GM18508 (cell line): ENCODE data around the gene ENOX1.
"Not testable (repeated sequence)": the region's sequence is repeated elsewhere in the genome, so short reads cannot be mapped to it uniquely, and the experiment has no call there.

Experiments
- ATAC-seq: cut with Tn5 transposase; IDR thresholded peaks from one replicate; pipeline ENCODE4 v1.9.1; 2021; ENCODE audit warnings: moderate number of reproducible peaks; ENCODE audit not compliant: insufficient read depth, unreplicated experiment

ENOX1 gene

GRCh38 chr13:43786766-43787517 lies at the start of gene ENOX1:
TSS of gene ENOX1 (minus strand) at chr13:43786972.
- ATAC-seq = no peak

DNA sequence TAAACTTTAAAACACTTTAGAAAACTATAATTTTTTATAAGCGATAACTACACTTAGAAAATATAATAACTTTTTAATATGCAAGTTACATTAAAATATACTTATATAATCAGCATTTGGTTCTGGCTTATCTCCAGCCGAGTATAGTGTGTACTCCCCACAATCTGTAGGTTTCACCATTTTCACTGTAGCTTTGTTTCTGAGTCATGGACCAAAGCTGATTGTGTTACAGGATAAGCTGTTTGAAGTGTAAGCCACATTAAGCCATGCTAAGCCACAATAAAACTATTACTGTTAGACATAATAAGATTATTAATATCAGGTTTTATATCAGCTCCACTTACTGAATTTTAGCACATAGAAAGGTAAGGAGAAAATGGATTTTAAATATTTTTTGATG lies 48.9 kb upstream of the ENOX1 start:
- ATAC-seq = no peak

- ATAC-seq = no peak
Observed at GRCh38 chr13:43831088-43831487, 44.3 kb upstream of the ENOX1 start.

GRCh38 chr13:43830497-43830881 lies 43.7 kb upstream of the ENOX1 start:
- ATAC-seq = no peak

- not testable (repeated sequence) for ATAC-seq
Observed at GRCh38 chr13:43824656-43825055, 37.9 kb upstream of the ENOX1 start.

DNA sequence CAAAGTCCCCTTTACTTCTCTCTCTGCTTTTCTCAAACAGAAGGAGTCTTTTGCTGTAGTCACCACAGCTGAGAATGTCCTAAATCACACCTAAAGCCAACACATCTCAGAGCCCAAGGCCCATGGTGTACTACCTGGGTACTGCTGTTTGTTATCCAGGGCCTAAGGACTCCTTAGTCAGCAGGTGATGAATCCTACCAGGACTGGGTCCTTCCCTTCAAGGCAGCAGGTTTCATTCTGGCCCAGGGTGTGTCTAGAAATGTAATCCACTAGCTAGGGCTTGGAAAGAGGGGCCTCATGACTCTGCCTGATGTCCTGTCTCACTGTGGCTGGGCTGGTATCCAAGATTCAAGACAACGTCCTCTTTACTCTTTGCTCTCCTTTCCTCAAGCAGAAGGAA lies 36.2 kb upstream of the ENOX1 start:
- no peak for ATAC-seq

DNA sequence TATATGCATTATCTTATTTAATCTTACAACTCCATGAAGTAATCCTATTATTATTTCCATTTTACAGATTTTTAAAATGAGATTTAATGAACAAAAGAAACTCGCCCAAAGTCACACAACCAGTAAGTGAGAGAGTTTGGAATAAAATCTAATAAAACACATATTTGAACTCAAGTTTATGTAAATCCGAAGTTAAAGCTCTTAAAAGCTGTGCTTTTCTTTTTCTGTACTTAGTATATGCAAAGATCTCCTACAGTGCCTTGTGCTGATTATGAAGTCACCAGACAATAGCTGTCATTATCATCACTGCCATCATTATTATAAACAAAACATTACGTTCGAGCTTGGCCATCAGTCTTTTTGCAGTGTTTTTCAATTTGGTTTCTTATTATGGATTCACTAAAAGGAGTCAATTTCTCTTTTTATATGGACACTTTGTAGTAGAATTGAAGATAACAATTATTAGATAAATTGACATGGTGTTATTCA lies 29.7 kb upstream of the ENOX1 start:
- ATAC-seq = no peak

DNA sequence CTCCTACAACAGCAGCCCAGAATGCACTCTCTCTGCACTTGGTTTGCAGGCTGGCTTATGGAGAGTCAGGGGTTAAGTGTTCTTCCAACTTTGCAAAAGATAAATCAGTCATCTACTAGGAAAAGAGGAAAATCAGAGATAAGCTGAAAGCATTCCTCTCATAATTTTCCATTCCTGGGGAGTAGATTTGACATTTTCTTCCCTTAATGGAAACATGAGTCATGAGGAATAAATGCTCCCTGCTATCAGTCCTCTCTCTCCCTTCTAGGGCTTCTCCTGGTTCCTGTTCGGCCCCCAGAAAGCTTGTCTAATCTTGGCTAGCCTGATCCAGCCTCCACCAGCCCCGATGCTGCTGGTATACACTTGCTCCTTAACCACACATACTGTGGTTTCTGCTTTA lies 28.4 kb upstream of the ENOX1 start:
- ATAC-seq = no peak

DNA sequence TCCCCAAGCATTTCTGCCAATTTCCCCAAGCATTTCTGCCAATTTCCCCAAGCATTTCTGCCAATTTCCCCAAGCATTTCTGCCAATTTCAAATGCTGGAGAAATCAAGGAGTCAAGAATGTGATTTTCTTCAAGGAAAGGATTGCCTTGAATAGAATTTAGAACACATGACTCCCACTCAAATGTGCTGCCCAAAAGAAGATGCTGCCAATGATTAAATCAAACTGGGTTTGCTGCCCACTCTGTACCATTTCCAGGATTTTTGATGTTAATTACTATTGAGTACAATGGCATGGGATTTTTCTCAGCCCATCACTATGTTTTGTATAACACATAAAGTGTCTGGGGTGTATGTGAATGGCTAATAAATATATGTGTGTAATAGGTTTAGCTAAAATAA lies 21.9 kb upstream of the ENOX1 start:
- ATAC-seq = no peak

GRCh38 chr13:43805681-43806128 lies 18.9 kb upstream of the ENOX1 start:
- no peak for ATAC-seq

- ATAC-seq = no peak
Observed at GRCh38 chr13:43805071-43805468, 18.3 kb upstream of the ENOX1 start.

- no peak for ATAC-seq
Observed at GRCh38 chr13:43804461-43805070, 17.8 kb upstream of the ENOX1 start.

DNA sequence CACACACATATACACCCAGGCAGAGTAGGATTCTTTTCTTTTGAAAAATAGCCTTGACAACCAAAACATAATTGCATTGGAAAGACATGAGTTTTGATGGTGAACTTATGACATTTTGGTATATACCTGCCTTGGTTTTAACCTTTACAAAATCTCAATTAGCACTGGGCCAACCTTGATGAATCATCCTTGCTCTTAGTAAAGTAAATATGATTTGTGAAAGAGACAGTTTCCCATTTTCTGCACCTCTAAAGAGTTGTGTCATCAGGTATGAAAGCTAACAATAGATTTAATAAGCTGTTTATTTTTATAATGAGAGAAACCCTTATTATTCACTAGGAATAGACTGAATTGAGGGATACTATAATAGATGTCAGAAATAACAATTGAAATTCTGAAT lies 15.7 kb upstream of the ENOX1 start:
- no peak for ATAC-seq

DNA sequence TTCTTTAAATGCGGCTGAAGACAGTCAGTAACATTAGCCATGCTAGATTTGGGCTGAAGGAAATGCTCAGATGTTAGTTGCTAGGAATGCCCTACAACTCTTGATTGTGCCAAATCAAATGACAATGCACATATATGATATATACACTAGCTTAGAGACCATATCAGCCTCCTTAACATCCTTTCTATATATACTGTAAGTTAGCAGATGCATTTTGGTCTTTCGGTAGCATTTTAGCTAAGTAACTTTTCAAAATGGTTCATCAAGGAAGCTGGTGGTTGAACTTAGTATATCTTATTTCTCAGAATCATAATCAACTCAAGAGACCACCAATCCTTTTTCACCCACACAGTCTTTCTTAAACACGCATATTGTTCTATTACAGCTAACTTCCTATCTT lies 14.1 kb upstream of the ENOX1 start:
- ATAC-seq = no peak

GRCh38 chr13:43799191-43799590 lies 12.4 kb upstream of the ENOX1 start:
- ATAC-seq = no peak

DNA sequence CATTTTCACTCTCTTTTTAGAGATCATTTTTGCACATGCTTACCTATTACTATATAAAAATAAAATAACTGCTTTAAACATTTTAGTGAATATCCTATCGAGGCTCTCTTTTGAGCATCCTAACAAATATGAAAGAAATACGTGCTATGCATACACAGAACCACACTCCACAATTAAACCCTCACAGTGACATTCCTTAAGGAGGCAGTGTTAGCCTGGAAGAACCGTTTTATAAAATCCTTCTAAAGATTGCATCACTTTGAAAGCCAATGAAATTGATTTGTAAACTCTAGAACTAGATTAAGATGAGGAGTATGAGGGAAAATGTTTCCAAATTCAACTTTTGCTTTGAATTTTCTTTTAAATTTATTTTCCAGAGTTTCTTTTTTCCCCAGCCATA lies 11.1 kb upstream of the ENOX1 start:
- no peak for ATAC-seq

GRCh38 chr13:43797159-43797558 lies 10.4 kb upstream of the ENOX1 start:
- ATAC-seq = no peak

GRCh38 chr13:43794416-43794815 lies 7.6 kb upstream of the ENOX1 start:
- ATAC-seq = no peak

DNA sequence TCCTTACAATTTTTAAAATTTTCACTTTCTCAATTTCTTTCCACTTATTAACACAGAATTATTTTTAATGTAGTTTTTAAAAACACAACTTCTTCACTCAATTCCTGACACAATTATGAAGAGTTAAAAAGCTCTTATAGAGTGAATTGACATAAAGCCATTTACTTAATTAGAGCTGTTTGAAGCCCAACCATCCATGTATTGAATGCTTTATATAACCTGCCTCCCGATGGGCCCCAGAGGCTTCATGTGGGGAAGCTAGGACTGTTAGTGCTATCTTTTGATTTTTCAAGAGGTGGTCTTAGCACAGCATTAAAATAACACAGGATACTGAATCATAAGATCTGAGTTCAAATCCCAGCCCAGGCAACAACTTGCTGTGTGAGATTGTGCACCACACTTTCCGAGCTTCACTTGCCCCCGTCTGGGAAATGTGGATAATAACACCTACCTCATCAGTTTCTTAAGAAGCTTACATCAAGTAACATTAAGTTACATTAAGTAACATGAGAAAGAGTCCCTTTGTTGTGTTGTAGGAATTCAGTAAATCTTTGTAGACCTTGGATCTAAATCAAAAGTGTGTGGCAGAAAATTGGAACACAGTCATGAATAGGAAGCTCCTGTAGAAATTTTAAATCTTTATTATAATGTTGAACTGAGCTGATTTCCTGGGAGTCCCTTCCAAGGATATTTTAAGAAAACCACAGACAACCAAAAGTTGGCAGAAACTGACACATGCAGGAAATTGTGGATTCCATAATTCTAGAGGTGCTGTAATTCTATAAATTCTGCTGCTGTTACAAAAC lies 5.5 kb upstream of the ENOX1 start:
- no peak for ATAC-seq

DNA sequence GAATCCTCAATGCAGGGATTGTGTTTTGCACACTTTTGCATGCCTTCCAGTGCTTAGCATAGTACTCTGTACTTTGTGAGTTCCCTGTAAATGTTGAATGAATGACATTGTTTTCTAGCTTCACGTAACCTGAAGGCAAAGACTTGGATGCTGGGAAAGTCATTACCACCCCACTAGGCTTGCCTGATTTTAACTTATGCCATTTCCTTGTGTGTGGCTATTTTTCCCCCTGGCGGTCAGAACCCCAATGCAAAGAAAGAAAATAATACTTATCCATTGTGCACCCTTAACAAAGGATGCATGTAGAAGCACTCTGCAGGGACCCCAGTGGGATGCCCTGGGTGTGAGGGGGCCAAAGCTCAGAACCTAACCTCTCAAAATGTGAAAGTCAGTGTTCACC lies 1.2 kb upstream of the ENOX1 start:
- ATAC-seq = no peak

GRCh38 chr13:43787518-43787891 lies 733 bp upstream of the ENOX1 start:
- no peak for ATAC-seq
